Midbrain (tissue), 1 donor: ENCODE results near the gene ME3.
"Not testable (repeated sequence)": the region's sequence is repeated elsewhere in the genome, so short reads cannot be mapped to it uniquely, and the experiment has no call there.

ENCODE experiments used
- DNase-seq: peaks from one replicate; lab custom pipeline; 2025; lab: John Stamatoyannopoulos, UW

ME3 gene

GRCh38 chr11:86427441-86427840 lies 245.0 kb downstream of the ME3 start:
- no peak for DNase-seq

GRCh38 chr11:86423488-86423887 lies 248.9 kb downstream of the ME3 start:
- not testable (repeated sequence) for DNase-seq

DNA sequence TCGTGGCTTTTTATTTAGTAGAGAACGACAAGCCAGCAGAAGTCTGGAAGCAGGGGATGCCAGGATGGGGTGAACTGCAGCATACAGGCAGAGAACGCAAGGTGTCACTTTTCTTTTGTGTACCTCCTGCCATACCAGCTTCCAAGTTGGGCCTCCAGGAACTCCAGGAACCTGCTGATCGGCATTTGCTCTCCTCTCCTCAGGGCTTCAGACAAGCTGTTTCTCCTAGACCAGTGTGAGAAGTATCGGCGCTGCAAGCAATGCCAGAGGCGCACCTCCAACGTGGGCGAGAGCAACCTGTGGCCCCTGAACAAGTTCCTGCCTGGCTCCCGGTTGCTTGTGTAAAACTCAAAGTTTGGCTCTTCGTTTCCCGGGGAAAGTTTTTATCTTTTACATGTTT lies 250.0 kb downstream of the ME3 start:
- no peak for DNase-seq

- no peak for DNase-seq
These were observed 250.5 kb downstream of the ME3 start for GRCh38 chr11:86421946-86422345.

DNA sequence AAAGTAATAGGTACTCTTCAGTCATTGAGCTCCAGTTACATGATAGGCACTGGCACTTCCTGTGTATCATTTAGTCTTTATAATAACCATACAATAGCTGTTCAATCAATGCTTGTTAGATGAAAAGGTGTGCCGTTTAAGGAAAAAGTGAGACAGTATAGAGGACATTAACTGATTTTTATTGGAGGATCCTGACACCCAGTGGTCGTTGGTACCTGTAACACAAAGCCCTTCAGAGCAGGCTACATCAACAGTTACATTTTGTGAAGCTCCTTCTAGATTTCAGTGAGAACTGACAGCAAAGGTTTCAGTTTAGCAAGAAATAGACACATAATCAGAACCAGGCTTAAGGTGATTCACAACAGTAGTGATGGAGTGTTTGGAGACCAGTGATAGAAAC lies 253.5 kb downstream of the ME3 start:
- no peak for DNase-seq

DNA sequence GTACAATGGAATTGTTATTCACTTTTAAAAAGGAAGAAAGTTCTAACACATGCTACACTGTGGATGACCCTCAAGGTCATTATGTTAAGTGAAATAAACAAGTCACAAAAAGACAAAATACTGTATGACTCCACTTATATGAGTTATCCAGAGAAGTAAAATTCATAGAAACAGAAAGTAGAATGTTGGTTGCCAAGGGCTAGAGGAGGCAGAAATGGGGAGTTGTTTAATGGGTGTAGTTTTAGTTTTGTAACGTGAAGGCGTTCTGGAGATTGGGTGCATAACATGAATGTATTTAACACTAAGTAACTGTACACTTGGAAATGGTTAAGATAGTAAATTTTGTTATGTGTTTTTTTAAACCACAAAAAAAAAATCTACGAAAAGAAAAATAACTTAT lies 253.9 kb downstream of the ME3 start:
- no peak for DNase-seq

GRCh38 chr11:86418106-86418505 lies 254.3 kb downstream of the ME3 start:
- no peak for DNase-seq

DNA sequence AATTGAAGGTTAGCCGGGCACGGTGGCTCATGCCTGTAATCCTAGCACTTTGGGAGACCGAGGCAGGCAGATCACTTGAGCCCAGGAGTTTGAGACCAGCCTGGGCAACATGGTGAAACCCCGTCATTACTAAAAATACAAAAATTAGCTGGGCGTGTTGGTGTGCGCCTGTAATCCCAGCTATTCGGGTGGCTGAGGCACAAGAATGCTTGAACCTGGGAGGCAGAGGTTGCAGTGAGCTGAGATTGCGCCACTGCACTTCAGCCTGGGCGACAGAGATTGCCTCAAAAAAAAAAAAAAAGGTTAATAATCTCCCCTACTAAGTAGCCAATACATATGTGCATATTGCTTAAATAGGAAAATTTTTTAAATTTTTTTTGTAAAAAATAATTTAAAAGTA lies 255.5 kb downstream of the ME3 start:
- not testable (repeated sequence) for DNase-seq

GRCh38 chr11:86416494-86416893 lies 255.9 kb downstream of the ME3 start:
- DNase-seq: no peak

GRCh38 chr11:86415026-86415425 lies 257.4 kb downstream of the ME3 start:
- no peak for DNase-seq

GRCh38 chr11:86414032-86414431 lies 258.4 kb downstream of the ME3 start:
- DNase-seq: no peak

DNA sequence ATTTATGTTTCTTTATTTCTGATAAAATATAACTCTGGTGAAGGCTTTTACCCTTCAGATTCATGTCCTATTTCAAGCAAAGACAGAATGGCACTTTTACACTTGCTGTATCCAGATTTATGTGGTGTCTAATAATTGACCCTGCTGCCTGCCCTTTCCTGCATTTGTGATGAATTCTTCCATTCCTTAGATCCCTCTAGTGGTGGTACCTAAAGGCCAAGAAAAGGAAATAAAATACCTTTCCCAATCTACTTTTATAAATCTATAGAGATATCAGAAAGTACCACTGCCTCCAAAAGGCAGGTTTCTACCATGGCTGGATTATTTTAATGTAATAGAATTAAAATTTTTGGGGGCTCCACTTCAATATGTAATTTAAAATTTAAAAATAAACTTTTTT lies 263.6 kb downstream of the ME3 start:
- no peak for DNase-seq

DNA sequence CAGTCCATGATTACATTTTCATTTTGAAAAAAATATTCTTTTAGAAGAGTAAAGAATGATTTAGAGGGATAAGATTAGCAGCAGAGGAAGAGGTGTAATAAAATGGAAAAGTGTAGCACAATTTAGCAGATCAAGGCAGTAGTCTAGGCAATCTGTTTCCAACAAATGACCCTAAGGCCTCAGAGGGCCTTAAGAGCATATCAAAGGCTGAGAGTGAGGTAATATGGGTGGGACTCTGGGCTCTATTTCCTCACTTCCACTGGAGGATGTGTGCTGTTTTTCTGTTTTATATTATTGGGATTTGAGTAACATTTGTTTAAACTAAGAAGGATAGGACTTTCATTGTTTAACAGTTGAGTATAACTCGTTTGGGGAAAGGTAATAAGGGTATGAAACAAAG lies 269.0 kb downstream of the ME3 start:
- no peak for DNase-seq

DNA sequence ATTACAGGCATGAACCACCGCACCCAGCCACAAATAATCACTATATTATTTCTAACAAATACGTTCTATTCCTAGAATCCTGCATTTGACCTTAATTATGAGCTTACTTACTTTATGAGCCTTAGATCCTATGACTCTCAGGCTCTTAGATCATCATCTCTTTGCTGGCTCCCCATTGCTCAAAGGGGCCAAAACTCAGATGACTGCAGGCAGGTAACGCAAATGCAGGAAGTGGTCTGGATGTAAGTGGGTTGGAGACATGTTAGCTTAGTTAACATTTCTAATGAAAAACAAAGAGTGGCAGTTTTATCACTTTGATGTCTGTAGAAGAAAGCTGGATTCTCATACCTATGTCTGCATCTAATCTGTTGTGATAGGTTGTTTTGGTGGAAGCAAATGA lies 274.3 kb downstream of the ME3 start:
- no peak for DNase-seq

GRCh38 chr11:86397351-86397750 lies 275.1 kb downstream of the ME3 start:
- DNase-seq: no peak

GRCh38 chr11:86396396-86396795 lies 276.0 kb downstream of the ME3 start:
- no peak for DNase-seq

GRCh38 chr11:86395061-86395551 lies 277.3 kb downstream of the ME3 start:
- peak; percentile 9 for DNase-seq
